ENCODE data around the gene DPM2. TPM values are rescaled to one million over a fixed set of nuclear protein-coding genes. Genes with fewer than 3 reads are reported as not detected.

The DPM2 gene
- total RNA-seq, 2 experiments from 2014 or later: 55.4 to 57.6 TPM

GRCh38 chr9:127953154-127953553 lies 15.5 kb upstream of the DPM2 start:
- H3K4me1 Mint-ChIP-seq: peaks cover 76% of the 10 kb centered on the region
- DNase-seq: no peak
- peaks cover 24% of the 10 kb centered on the region for H3K36me3 Mint-ChIP-seq
- no peaks in the 10 kb centered on the region for H3K27me3 Mint-ChIP-seq
- H3K4me3 Mint-ChIP-seq: no peak overlapping the region
- H3K27ac Mint-ChIP-seq: peak overlapping the region; percentile 85
- no peaks in the 10 kb centered on the region for H3K9me3 Mint-ChIP-seq

DNA sequence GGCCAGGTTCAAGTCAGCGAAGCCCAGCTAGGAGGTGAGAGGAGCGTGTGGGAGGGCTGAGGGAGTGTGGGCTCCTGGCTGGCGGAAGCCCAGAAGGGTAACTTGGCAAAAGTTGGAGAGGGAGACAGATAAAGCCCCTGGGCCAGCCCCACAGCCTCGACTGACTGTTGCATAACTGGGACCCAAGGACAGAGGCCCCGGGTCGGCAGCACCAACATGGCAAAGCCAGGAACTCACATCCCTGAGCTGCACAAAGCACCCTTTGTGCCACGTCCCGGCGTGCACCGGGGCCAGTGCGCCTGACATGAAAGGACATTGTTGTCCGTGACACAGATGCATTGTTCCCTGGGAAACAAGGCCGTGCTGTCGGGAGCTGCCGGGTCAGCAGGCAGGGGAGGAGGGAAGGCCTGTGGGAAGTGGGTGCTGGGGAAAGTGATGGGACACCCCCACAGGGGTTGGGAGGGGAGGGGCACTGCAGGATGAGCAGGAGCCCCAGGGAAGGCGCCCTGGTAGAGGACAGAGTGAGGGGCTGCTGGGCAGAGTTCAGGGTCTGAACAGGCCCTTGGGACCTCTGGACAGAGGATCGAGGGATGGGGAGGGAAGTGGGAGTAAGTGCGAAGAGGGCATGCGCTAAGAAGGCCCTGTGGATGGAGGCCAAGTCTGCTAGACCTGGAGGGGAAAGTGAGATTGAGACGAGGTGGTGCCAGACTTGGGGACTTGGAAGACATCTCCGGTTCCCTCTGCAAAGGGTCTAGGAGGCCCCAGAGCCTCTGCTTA lies 13.0 kb upstream of the DPM2 start:
- H3K27ac Mint-ChIP-seq: peak overlapping the region; percentile 90
- H3K36me3 Mint-ChIP-seq: peaks cover 22% of the 10 kb centered on the region
- H3K4me3 Mint-ChIP-seq: peak overlapping the region; percentile 50
- no peaks in the 10 kb centered on the region for H3K9me3 Mint-ChIP-seq
- no peaks in the 10 kb centered on the region for H3K27me3 Mint-ChIP-seq
- DNase-seq: no peak
- peaks cover 77% of the 10 kb centered on the region for H3K4me1 Mint-ChIP-seq

DNA sequence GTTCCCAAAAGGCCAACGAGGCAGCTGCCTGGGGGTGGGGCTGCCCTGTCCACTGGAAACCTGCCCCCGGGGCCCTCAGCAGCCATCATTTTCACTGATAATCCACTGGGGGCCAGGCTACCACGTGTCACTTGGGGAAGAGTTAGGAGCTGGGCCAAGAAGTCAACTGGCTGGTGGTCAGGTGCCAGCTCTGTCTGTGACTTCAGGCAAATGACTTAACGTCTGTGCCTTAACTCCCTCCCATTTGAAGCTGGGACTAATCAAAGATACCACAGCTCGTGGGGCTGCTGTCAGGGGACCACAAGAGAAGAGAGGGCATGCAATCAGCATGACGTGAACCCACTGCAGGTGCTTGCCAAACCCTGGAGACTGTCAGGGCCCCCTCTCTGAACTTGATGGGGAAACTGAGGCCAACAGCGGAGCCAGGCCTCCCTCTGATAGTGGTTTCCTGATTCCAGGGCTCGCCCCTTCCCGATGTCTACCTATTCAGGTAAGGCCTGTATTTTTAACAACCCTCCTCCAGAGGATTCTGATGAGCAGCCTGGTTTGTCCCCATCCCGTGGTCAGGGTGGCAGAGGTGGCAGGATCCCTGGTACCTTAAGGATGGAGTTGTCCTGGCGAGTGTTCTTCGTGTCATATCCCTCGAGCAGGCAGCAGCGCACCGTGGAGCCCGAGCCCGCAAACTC lies 12.3 kb upstream of the DPM2 start:
- no peak for DNase-seq
- Mint-ChIP-seq H3K9me3 (no peaks in the 10 kb centered on the region), H3K36me3 (peaks cover 22% of the 10 kb centered on the region), H3K27me3 (no peaks in the 10 kb centered on the region), H3K27ac (peak overlapping the region; percentile 90), H3K4me1 (peaks cover 72% of the 10 kb centered on the region), H3K4me3 (no peak overlapping the region)

GRCh38 chr9:127947841-127948710 lies 10.4 kb upstream of the DPM2 start:
- Mint-ChIP-seq H3K27me3 (no peaks in the 10 kb centered on the region), H3K4me3 (no peak overlapping the region), H3K9me3 (no peaks in the 10 kb centered on the region), H3K27ac (peak overlapping the region; percentile 72), H3K36me3 (peaks cover 25% of the 10 kb centered on the region), H3K4me1 (peaks cover 66% of the 10 kb centered on the region)
- no peak for DNase-seq

DNA sequence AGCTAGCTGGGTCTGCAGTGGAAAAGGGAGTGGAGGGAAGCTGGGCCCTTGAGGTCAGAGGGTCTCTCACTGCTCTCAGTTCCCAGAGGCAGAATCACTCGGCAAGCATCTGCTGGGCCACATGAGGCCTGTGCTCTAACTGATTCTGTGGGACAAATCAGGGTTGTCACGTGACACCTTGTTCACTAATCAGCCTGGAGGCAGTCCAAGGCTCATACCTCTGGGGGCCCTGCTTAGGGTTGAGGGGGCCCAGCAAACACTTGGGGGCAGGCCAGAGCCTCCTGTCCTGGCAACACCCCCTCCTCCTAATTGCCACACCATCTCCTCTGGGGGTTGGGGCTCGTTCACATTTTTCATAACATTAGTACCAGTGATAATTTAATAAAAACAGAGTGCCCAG lies 9.1 kb upstream of the DPM2 start:
- Mint-ChIP-seq H3K27me3 (no peaks in the 10 kb centered on the region), H3K9me3 (no peaks in the 10 kb centered on the region), H3K4me3 (no peak overlapping the region), H3K36me3 (peaks cover 28% of the 10 kb centered on the region), H3K27ac (peak overlapping the region; percentile 74), H3K4me1 (peaks cover 59% of the 10 kb centered on the region)
- DNase-seq: no peak

GRCh38 chr9:127945942-127946341 lies 8.3 kb upstream of the DPM2 start:
- Mint-ChIP-seq H3K27ac (peak overlapping the region; percentile 54), H3K4me1 (peaks cover 53% of the 10 kb centered on the region), H3K4me3 (no peak overlapping the region), H3K9me3 (no peaks in the 10 kb centered on the region), H3K27me3 (no peaks in the 10 kb centered on the region), H3K36me3 (peaks cover 24% of the 10 kb centered on the region)
- no peak for DNase-seq

- H3K27ac Mint-ChIP-seq: peak overlapping the region; percentile 42
- H3K4me1 Mint-ChIP-seq: peaks cover 46% of the 10 kb centered on the region
- H3K9me3 Mint-ChIP-seq: no peaks in the 10 kb centered on the region
- H3K27me3 Mint-ChIP-seq: no peaks in the 10 kb centered on the region
- H3K36me3 Mint-ChIP-seq: peaks cover 20% of the 10 kb centered on the region
- no peak for DNase-seq
- no peak overlapping the region for H3K4me3 Mint-ChIP-seq
These were observed 7.7 kb upstream of the DPM2 start for GRCh38 chr9:127945338-127945737.

DNA sequence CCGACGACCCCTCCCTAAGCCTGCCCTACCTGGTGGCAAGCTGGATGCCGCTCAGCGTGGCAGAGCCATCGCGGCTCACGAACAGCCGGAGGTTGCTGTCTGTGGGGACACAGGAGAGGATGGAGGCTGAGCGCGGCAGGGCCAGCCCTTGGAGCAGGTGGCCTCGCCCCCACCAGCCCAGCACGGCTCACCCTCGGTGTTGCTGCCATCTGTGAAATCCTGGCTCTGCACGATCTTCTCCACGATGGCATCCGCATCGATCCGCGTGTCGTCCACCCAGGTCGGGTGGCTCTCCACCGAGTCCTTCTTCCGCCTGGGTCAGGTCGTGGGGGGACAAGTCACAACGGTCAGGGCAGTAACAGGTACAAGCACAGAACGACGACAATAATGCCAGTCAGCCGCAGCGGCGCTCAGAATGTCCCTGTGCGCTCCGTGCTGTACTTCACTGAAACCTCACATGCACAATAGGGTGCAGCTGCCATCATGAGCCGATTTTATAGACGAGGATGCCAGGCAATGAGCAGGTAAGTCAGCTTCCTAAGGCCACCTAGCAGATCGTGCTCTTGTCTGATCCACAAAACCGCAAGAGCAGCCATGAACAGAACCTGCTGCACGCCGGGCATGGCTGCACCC lies 7.0 kb upstream of the DPM2 start:
- Mint-ChIP-seq H3K9me3 (no peaks in the 10 kb centered on the region), H3K4me3 (no peak overlapping the region), H3K4me1 (peaks cover 40% of the 10 kb centered on the region), H3K27ac (peak overlapping the region; percentile 60), H3K27me3 (no peaks in the 10 kb centered on the region), H3K36me3 (peaks cover 17% of the 10 kb centered on the region)
- DNase-seq: no peak

DNA sequence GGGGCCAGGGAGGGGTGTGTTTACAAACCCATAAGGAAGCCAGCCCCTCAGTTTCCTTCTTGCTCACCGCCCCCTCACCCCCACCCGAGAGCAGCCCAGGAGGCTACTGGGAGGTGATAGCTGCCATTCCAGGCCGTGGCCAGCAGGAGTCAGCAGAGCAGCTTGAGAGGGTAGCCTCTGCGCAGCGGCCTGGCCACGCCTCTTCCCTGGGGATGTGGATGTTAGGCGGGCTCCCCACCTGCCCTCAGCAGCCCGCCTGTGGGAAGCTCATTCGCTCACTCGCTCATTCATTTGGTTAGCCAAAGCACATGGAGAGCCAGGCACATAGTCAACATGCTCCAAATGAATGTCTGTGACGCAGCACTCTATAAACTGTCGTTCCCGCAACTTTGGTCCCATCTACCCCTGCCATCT lies 6.1 kb upstream of the DPM2 start:
- Mint-ChIP-seq H3K9me3 (no peaks in the 10 kb centered on the region), H3K27ac (peak overlapping the region; percentile 88), H3K36me3 (peaks cover 17% of the 10 kb centered on the region), H3K27me3 (no peaks in the 10 kb centered on the region), H3K4me3 (no peak overlapping the region), H3K4me1 (peaks cover 37% of the 10 kb centered on the region)
- peak; percentile 84 for DNase-seq

DNA sequence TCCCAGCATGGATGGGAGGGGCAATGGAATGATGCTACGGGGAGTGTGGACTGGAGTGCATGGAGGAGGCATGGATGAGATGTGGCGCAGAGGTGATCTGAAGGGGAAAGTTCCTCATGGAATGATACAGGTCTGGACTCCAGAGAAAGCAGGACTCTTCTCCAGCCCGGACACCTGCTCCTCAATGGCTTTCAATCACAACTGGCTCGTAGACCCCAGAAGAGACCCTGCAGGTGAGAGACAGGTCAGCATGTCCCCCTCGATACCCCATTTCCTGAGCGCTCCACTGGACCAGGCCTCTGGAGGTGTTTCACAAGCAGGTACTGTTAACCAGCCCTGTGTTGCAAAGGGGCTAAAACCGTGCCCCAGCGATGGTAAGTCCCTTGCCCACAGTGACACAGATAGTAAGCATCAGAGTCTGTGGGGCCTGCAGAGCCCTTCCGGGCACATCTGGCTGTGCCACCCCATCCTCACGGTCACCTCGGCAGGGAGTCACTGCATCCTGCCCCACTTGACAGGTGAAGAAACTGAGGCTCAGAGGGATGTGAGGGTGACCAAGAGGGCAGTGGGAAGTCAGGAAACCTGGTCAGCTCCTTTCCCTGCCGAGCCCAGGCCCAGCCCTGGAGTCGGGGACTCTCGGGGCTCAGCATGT lies 5.5 kb upstream of the DPM2 start:
- H3K27me3 Mint-ChIP-seq: no peaks in the 10 kb centered on the region
- H3K4me1 Mint-ChIP-seq: peaks cover 35% of the 10 kb centered on the region
- H3K36me3 Mint-ChIP-seq: peaks cover 17% of the 10 kb centered on the region
- no peak for DNase-seq
- no peaks in the 10 kb centered on the region for H3K9me3 Mint-ChIP-seq
- peak overlapping the region; percentile 66 for H3K27ac Mint-ChIP-seq
- no peak overlapping the region for H3K4me3 Mint-ChIP-seq

- Mint-ChIP-seq H3K4me1 (peaks cover 32% of the 10 kb centered on the region), H3K4me3 (no peak overlapping the region), H3K36me3 (peaks cover 15% of the 10 kb centered on the region), H3K9me3 (no peaks in the 10 kb centered on the region), H3K27me3 (peaks cover 4% of the 10 kb centered on the region), H3K27ac (peak overlapping the region; percentile 66)
- DNase-seq: peak; percentile 58
These were observed 4.8 kb upstream of the DPM2 start for GRCh38 chr9:127942216-127943010.

- H3K9me3 Mint-ChIP-seq: no peaks in the 10 kb centered on the region
- peaks cover 28% of the 10 kb centered on the region for H3K4me1 Mint-ChIP-seq
- DNase-seq: no peak
- H3K27me3 Mint-ChIP-seq: peaks cover 4% of the 10 kb centered on the region
- H3K27ac Mint-ChIP-seq: no peak overlapping the region
- H3K36me3 Mint-ChIP-seq: peaks cover 17% of the 10 kb centered on the region
- no peak overlapping the region for H3K4me3 Mint-ChIP-seq
These were observed 4.2 kb upstream of the DPM2 start for GRCh38 chr9:127941961-127942215.

DNA sequence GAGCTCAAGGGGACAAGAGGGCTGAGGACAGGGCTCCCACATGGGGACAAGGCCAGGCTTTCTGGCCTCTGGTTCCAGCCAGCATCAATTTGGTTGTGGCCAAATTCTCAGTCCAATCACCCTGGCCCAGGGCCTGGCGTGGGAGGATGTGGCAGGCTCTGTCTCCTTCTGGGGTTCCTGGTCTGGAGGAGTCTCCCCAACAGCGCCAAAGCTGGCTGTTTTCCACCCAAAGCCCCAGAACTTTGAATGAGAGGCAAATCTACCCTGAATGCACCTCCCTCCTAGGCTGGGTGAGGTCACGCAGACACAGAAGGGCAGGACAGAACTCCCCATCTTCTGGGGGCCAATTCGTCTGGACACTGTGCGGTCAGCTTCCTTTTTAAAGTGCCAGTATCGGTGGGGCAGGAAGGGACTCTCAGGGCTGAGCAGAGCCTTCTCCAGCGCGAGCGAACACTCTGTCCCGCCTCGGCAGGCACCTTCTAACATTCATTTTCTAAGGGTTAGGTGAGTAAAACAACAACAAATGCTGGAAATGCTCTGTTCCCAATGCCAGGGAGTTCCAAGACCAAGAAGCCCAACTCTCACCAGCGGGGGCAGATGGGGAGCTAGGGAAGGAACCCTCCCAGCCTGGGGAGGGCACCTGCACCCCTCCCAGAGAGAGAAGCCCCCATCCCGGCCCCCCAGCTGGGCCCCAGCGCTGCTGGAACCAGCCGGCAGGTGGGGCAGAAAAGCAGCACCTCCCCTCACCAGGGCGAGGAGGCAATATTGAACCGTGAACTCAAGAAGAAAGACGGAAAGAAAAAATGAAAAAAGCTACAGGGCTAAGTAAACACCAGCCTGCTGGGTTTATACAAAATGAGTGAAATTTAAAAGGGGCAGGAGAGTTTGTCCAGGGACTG lies 3.7 kb upstream of the DPM2 start:
- H3K27ac Mint-ChIP-seq: peak overlapping the region; percentile 65
- H3K4me3 Mint-ChIP-seq: no peak overlapping the region
- peaks cover 4% of the 10 kb centered on the region for H3K27me3 Mint-ChIP-seq
- no peaks in the 10 kb centered on the region for H3K9me3 Mint-ChIP-seq
- peaks cover 18% of the 10 kb centered on the region for H3K36me3 Mint-ChIP-seq
- no peak for DNase-seq
- H3K4me1 Mint-ChIP-seq: peaks cover 31% of the 10 kb centered on the region

Data from activated naive CD8-positive, alpha-beta T cell treated with anti-CD3 and anti-CD28 coated beads for 36 hours (primary cell).